GM12801 (cell line): ENCODE measurements around the gene SERINC1.

Experiments
- CTCF ChIP-seq: IDR thresholded peaks from one replicate; pipeline ENCODE4 v1.5.1; 2011; ENCODE audit warnings: control low read depth; ENCODE audit not compliant: insufficient read length; ENCODE audit errors: extremely low read depth

SERINC1 gene

GRCh38 chr6:122452509-122452908 is 19.1 kb downstream of the SERINC1 start:
- TF ChIP-seq CTCF, result no peak

- no peak for TF ChIP-seq CTCF
Observed at GRCh38 chr6:122449069-122449468, 22.5 kb downstream of the SERINC1 start.

GRCh38 chr6:122445274-122445673 is 26.3 kb downstream of the SERINC1 start:
- TF ChIP-seq CTCF, result no peak

- TF ChIP-seq CTCF, result no peak
Observed at GRCh38 chr6:122438975-122439374, 32.6 kb downstream of the SERINC1 start.

- no peak for TF ChIP-seq CTCF
Observed at GRCh38 chr6:122432816-122433215, 38.8 kb downstream of the SERINC1 start.

- no peak for TF ChIP-seq CTCF
Observed at GRCh38 chr6:122431780-122432179, 39.8 kb downstream of the SERINC1 start.

- no peak for TF ChIP-seq CTCF
Observed at GRCh38 chr6:122429323-122429722, 42.3 kb downstream of the SERINC1 start.

GRCh38 chr6:122428781-122429180 is 42.8 kb downstream of the SERINC1 start:
- TF ChIP-seq CTCF, result no peak
